NCI-H2081 (cell line): Measurements from ENCODE around the gene ANP32E.
"Not testable (repeated sequence)": the region's sequence is repeated elsewhere in the genome, so short reads cannot be mapped to it uniquely, and the experiment has no call there.

ENCODE experiments used
- DNase-seq, 2 experiments: peaks; one replicate each; lab custom pipeline; 2025; lab: John Stamatoyannopoulos, UW

The ANP32E gene

GRCh38 chr1:150256554-150257341 lies 20.8 kb upstream of the ANP32E start:
- DNase-seq = peak in 1 of 2 experiments; percentile 19

- peak; percentile 22 to 36 for DNase-seq
Measured at GRCh38 chr1:150256198-150256553, 20.3 kb upstream of the ANP32E start.

DNA sequence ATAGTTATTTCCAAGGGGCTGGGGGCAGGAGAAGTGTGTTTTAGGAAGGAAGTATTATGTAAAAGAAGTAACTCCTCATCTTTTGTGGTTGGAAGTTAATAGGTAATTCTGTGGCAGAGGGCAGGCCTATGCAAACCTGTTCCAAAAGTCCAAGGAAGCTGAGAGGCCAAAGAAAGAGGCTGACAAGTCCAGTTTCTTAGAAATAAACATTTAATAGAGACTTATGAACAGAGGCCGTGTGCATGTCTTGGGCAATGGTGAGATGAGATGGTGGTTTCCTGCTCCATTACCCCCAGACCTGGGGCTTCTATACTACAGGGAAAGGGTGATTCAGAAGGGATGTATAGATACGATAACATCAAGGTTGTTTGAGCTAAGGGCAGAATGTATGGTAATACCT lies 14.0 kb upstream of the ANP32E start:
- DNase-seq = no peak

GRCh38 chr1:150243003-150243402 lies 7.1 kb upstream of the ANP32E start:
- DNase-seq = no peak

GRCh38 chr1:150237746-150238145 lies 1.8 kb upstream of the ANP32E start:
- DNase-seq = no peak

GRCh38 chr1:150237176-150237575 lies 1.3 kb upstream of the ANP32E start:
- not testable (repeated sequence) for DNase-seq

DNA sequence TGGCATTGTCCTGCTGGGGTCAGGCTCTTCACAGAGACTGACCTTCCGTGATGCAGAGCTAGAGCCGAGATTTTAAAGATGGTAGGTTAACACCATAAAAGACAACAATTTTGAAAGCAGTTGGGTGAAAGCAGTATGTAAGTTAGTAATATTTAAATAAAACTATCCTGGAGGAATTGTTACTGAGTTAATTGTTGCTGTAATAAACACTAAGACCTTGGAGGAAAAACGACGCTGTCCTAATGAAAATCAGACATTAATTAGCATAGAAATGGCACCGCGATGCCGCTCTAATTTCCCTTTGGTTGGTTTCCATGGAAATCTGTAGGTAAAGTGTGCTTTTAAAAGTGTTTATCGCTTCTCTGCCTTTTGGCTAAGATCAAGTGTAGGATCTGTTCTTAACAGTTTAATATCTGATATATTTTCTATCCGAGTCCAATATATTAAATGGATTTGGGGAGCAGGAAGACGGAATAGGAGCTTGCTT lies 745 bp upstream of the ANP32E start:
- DNase-seq = peak in 1 of 2 experiments; percentile 49

GRCh38 chr1:150235294-150235851 lies 539 bp downstream of the ANP32E start:
- DNase-seq = peak in 1 of 2 experiments; percentile 6

GRCh38 chr1:150234566-150235293 lies 1.2 kb downstream of the ANP32E start:
- DNase-seq = peak; percentile 71 to 77

DNA sequence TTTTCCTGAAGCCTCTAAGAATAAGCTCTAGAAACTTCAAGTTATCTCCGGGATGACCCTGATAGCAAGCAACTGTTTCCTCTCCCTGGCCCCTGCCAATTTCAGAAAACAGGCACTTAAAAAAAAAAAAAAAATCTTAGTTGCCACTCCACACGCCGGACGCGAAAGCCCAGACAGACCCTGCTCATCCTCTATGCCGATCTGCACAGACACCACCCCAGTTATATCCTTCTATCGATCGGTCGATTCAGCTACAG lies 1.7 kb downstream of the ANP32E start:
- no peak for DNase-seq

DNA sequence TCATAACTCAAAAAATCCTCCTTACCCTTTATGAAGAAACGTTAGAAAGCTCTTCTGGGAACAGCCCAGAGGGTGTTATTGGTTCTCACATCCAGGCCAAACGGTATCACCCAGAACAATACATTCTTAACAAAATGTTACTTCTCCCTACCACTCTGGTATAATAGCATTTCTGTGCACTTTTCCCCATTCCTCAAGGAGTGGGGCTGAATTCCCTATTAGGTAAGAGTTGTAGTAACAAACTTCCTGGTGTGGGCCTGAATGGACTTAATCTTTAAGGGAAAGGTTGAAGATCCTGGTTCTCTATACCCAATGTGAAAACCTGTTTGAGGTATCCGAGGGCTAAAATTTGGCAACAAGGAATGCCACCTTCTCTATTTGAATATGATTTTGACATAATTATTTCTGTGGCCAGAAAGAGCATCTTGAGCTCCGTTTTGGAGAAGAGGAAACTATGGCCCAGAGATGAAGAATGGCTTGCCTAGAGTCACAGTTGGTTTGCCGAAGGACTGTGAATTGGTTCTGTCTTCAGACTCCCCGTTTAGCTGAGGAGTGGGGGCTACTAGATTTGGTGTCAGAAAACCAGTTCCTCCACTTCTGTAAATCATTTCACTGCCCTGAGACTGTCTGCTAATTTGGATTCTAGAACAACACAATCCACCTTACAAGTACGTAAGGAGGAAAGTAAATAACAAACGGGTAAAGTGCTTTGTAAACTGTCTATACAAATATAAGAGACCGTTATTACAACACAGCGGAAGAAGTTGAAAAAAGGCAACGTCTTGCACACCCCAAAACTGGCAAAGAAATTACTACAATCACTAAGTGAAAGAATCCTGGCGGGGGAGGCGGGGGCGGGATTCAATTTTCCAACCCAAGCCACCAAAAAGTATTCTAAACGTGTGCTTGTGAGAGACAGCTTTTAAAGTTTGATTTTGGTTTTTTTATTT lies 2.3 kb downstream of the ANP32E start:
- DNase-seq = no peak

DNA sequence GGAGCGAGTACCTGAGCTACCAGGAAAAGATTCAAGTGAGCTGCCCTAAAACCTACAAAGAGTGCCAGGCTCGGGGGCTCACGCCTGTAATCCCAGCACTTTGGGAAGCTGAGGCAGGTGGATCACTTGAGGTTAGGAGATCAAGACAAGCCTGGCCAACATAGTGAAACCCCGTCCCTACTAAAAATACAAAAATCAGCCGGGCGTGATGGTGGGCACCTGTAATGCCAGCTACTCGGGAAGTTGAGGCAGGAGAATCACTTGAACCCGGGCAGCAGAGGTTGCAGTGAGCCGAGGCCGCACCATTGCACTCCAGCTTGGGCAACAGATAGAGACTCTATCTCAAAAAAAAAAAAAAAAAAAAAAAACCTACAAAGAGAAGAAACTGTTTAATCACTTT lies 3.0 kb downstream of the ANP32E start:
- not testable (repeated sequence) for DNase-seq

DNA sequence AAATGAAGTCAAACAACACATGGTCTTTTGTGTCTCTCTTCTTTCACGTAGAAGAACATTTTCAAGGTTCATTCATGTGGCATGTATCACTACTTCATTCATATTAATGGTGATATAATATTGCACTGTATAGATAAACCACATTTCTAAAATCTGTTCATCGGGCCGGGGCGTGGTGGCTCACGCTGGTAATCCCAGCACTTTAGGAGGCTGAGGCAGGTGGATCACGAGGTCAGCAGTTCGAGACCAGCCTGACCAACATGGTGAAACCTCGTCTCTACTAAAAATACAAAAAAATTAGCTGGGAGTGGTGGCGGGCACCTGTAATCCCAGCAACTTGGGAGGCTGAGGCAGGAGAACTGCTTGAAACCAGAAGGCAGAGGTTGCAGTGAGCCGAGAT lies 7.7 kb downstream of the ANP32E start:
- DNase-seq = not testable (repeated sequence)

GRCh38 chr1:150227228-150227627 lies 8.7 kb downstream of the ANP32E start:
- DNase-seq = no peak

DNA sequence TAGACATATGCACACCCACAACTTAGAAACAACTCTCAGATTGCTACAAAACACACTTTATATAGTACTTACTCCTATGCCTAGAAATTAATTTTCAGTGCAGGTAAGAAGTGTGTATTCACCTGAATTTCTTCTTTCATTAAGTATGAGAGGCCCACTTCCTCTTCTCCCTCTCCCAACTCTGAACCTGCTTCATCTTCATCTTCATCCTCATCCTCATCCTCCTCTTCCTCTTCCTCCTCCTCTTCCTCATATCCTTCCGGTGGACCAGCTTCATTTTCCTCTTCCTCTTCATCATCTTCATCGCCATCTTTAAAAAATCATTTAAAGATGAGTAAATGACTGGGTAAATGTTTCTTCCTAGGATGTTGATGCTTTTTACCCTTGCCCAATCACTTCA lies 9.4 kb downstream of the ANP32E start:
- DNase-seq = no peak

GRCh38 chr1:150225546-150225945 lies 10.4 kb downstream of the ANP32E start:
- DNase-seq = no peak

- no peak for DNase-seq
Measured at GRCh38 chr1:150224983-150225382, 10.9 kb downstream of the ANP32E start.

DNA sequence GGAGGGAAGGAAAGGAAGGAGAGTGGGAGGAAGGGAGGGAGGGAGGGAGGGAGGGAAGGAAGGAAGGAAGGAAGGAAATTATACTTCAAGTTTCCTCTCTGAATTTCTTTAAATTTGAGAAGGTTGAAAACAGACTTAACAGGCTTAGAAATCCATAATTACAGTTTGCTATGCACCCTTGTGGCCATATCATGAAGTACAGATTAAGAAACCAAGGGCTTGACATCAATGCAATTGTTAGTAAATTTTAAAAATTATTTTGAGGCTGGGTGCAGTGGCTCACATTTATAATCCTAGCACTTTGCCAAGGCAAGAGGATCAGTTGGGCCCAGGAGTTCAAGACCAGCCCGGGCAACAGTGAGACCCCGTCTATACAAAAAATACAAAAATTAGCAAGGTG lies 14.4 kb downstream of the ANP32E start:
- peak; percentile 16 to 18 for DNase-seq

DNA sequence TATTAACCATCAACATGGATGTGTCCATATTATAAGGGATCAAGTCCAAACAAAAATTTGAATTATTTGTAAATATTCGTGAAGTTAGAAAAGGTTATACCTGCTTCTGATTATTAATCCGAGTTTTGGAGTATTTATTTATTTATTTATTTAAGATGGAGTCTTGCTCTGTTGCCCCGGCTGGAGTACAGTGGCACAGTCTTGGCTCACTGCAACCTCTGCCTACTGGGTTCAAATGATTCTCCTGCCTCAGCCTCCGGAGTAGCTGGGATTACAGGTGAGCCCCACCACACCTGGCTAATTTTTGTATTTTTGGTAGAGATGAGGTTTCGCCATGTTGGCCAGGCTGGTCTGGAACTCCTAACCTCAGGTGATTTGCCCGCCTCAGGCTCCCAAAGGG lies 20.1 kb downstream of the ANP32E start:
- DNase-seq = not testable (repeated sequence)

- not testable (repeated sequence) for DNase-seq
Measured at GRCh38 chr1:150214099-150214756, 21.7 kb downstream of the ANP32E start.
